Non-pigmented ciliary epithelial cell (primary cell): Measurements from ENCODE around the gene KIAA1217.
A peak's percentile ranks its signal among the peaks of the same experiment; 100 is the strongest.
"Not testable (repeated sequence)": the region's sequence is repeated elsewhere in the genome, so short reads cannot be mapped to it uniquely, and the experiment has no call there.

Source experiments
- DNase-seq: peaks from one replicate; pipeline ENCODE4 v3.0.0-alpha.2; 2010; ENCODE audit warnings: low read depth

KIAA1217 gene

DNA sequence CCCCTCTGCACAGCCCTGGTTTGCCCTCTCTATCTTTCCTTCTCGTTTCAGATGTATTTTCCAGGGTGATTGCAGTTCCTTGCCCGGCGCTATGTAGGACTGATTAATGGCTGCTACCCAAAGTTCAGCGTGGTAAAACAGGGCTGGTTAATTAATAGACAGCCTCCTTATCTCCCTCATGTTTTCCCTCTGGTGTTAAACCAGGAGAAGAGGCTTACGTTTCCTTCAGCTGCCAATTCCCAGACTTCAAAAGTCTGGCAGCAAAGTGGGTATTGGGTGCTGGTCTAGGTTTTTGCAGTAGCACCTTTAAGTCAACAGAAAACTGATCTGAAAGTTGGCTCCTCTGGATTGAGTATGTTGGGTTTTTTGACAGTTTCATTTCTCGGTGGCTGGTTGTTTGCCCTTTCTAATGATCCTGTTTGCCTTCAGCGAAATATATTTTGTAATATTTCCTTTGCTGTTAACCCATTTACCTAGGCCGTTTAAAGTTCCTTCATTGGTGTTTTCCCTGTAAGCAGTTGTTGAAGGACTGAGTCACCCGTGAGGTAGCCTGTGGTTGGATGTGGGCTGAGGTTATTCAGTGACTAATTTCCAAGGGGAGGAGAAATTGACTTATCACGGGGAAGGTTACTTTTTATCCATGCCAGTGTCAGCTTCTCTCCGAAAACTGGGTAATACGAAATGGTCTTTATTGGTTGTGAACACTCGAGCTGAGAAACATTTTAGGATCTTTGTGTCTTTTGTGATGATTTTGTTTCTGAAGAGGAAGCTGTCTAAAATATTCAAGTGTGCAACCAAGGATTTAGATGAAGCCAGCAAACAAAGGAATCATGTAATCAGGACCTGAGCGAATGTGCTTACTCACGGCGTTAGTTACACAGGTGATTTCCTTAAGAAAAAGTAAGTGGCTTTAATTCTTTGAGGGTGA lies 257.2 kb downstream of the KIAA1217 start:
- DNase-seq = peak; percentile 94

DNA sequence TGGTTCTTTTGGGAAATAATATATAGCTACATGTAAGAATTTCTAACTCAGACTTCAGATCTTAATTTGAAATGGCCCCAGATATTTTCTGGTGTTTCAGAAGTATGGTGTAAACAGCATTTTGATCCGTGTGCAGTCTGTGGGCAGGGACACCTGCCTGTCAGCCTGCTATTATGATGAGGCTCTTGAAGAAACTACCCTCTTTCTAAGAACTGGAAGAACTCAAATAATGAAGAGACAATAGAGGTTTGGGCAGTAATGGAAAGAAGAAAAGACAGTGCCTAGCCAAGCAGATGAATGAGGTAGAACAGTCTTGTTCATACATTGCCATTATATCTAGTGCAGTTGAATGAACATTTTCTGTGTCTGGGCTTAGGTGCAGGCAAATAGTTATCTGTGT lies 258.2 kb downstream of the KIAA1217 start:
- no peak for DNase-seq

DNA sequence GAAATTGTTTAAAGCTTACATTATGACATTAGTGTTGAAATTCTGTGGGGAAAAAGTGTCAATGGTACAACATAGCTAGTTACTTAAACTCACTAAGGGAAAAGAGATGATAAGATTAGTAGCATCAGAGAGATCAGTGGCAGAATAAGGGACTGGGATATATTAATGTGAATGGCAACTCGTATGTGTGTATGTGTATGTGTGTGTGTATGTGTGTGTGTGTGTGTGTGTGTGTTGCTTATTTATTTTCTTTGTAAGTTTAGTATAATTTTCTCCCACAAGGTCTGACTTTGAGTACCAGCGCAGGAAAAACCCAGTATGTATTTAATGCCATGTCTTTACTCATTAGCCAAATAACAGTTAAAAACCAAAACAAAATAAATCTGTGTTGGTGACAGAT lies 258.7 kb downstream of the KIAA1217 start:
- no peak for DNase-seq

DNA sequence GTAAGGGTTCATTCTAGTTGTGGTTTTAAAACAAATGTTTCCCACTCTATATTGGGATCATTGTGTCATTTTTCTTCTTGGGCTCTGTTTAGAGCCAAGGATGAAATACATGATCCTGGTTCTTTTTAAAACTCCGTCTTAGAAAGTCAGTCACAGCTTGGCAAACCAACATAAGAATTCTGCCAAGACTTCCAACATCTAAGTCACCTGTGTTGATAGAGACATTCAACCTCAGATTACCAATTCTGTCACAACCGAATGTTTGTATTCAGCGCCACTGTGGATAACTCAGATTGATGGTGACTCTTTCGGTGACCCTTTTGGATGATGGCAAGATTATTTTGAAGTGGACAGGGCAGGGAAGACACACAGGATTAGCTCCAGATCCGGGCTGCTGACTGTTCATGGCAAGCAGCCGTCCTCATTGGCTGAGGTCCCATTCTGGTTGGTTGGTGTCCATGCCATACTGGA lies 259.4 kb downstream of the KIAA1217 start:
- DNase-seq = no peak

DNA sequence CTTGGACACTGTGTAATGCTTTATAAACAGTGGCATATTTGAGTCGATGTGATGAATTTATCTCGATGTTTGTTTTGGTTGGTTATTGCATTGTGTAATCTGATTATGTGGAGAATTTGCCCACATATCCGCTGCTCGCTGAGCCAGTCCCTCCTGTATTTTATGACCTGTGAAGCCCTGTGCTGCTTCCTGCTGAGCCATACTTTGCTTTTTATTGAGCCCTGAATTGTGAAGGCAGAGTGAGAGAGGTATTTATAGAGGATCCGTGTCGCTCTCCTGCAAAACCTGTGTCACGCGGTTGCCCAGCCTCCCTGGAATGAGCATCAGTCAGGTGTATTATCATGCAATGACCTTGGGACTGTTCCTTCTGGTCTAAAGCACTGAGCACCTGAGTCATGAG lies 261.1 kb downstream of the KIAA1217 start:
- no peak for DNase-seq

DNA sequence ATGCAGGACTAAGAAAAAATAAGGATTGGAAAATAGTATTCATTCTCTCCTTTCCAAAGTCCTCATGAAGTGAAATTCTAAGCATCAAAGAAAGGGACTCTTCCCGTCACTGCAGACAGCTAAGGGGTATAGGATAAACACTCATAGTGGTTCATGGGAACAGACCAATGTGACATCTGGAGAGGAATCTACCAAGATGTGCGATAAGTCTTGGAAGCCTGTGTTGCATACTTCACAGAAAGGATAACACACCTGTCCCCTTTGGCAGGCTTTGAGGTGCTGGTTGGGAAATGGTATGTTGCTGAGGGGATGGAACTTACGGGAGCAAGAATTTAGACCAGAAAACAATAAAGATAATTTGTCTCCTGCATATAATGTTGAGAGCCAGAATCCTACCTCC lies 266.7 kb downstream of the KIAA1217 start:
- DNase-seq = no peak

DNA sequence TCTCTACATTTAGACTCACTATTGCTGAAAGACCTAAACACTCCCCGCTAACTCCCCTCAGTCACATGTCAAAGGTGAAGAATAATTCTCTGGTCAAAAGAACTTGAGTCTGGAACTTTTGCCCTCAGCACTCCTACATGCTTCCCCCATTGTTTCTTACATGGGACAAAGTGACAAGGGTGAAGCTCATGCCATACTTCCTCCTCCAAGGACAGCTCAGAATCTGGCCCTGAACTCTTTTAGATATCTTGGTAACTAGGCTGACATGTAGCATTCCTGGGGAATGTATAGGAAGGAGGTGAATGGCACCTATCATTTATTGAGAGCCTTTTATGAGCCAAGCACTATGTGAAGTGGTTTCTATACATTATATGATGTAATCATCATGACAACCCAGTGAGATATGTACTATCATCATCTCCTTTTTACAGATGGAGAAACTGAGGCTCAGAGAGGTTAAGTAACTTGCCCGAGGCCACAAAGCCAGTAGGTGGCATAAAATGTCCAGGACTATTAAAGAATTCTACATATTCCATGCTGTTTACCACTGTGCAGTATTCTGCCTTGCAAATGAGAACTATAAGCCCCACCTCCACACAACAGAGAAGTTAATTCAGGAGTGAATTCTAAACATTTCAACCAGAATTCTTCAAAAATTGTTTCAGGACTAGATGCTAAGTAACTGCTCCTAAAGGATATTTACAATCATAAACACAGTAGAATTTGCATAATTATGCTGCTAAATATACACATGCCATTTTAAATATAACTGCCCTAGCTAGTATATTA lies 268.2 kb downstream of the KIAA1217 start:
- no peak for DNase-seq

DNA sequence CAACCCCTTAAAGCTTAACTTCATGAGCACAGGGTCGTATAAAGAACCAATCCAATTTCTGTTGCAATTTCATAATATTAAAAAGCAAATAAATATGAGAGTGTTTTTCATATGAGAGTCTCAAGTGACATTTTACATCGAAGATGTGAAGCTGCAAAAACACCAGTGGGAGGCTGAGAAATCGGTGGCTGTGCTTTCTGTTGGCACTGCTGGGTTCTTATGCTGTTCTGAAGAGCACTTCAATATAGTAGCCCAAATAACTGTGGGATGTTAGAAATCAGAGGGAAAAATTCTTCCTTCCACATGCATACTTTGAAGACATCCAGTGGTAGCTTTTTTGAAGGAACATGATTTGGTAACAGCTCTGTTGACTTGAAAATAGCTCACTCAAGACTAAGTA lies 269.0 kb downstream of the KIAA1217 start:
- no peak for DNase-seq

DNA sequence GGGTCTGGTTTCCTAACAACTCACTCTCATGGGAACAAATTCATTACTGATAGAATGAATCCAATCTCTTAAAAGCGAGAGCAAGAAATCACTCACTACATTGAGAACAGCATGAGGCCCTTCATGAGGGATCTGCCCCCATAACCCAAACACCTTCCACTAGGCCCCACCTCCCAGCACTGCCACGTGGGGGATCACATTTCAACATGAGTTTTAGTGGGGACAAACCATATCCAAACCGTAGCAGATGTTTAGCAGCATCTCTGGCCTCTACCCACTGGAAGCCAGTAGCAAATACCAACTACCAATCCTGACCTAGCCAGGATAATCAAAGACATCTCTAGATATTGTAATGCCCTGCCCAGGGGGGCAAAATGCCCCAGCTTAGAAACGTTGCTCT lies 270.9 kb downstream of the KIAA1217 start:
- DNase-seq = no peak

DNA sequence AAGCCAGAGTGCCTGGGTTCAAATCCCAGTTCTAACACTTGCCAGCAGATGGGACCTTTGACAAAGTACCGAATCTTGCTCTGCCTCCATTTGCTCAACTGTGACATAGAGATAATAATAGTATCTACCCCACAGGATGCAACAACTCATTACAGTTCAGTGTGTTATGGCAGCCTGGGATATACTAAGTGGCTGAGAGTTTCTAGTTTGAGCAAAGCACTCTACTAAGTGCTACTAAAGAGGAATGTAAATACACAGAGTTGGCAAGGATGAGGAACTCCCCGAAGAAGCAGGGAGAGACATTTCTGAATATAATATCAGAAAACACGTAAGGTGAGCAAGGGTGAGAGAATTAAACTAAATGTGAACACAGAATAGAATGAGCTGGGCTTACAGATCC lies 271.5 kb downstream of the KIAA1217 start:
- DNase-seq = no peak

DNA sequence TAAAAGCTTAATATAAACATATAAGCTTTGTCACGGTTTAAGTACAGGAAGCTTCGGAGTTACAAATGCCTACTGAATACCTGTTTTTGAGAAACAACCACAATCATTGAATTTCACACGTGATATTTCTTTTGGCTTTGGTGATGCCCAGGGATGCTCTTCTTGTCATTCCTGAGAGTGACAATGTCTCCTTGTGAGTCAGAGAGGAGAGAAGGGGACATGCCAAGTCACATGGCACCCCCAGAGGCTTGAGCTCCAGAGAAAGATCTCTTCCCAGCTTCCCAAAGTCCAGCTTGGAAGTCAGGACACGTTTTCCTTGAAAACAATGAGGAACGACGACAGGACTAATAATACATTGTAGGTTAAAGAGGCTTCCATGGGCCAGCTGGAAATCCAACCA lies 272.3 kb downstream of the KIAA1217 start:
- no peak for DNase-seq

DNA sequence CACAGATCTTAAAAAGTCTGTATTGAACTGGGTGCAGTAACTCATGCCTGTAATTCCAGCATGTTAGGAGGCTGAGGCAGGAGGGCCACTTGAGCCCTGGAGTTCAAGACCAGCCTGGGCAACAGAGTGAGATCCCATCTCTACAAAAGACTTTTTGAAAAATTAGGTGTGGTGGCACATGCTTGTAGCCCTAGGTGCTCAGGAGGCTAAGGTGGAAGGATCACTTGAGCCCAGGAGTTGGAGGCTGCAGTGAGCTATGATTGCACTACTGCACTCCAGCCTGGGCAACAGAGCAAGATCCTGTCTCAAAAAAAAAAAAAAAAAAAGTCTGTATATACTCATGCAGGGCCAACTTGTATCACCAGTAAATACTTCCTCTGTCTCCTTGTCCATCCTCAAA lies 273.8 kb downstream of the KIAA1217 start:
- DNase-seq = not testable (repeated sequence)

DNA sequence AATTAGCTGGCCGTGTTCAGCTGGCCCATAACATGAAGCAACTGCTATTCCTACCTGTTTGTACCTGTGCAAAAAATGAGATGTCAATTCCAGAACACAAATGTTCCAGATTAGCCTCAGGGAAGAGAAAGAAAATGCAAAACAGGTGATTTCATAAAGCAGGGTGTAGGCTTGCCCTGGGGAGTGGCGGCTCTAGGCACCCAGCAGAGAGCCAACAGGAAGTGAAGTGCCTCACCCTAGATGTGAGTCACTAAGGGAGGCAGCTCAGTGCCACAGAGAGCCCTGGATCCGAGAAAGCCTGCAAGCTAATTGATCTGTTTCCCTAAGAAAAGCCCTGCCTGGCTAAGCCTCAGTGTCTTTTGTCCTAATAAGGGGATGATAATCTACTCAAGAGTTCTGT lies 274.8 kb downstream of the KIAA1217 start:
- no peak for DNase-seq

DNA sequence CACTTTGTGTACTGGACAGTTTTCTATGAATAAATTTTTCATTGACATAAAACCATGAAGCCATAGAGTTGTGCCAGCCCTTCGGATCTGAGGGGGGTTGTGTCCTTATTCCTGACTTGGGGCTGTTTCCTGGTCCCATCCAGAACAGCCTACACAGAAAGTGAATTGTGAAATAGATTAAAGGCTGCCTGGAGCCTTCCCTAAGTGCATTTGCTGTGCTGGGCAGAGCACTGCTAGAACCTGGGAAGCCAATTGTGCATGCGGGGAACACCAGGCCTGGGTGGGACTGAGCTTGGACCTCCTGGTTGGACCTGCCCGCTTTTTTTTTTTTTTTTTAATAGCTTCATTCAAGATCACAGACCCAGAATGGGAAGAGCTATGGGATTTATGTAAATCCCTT lies 275.8 kb downstream of the KIAA1217 start:
- DNase-seq = no peak

DNA sequence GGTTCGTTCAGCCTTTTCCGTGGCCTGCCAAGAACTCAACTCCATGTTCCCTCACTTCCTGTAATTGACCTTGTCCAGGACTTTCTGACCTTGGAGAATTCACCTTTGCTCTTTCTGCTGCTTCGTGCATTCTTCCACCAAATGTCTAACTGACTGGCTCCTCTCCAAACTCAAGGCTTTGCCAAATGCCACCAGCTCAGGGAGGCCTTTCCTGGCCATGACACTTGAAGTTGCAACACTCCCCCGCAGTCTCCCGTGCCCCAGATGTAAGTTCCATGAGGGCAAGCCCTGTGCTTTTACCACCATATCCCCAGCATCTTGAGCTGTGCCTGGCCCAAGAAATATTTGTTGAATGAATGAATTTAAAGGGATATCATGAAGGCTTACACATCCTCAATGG lies 276.4 kb downstream of the KIAA1217 start:
- DNase-seq = no peak

DNA sequence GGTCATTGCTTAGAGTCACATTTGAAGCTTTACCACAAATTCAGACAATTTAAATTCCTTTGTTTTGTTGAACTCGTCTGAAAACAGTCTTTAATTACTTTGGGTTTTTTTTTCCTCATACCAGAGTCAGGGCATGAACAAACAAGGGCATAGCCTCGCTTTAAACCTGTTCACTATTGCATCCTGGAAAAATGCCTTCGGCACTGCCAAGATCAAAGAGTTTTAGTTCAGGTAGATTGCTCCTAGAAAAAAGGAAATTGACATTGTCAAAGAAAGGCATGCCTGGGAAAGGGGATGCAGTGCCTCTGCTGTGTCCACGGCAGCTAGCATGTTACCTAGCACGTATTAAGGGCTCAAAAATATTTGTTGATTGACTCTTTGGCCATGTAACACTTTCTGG lies 279.7 kb downstream of the KIAA1217 start:
- DNase-seq = no peak

DNA sequence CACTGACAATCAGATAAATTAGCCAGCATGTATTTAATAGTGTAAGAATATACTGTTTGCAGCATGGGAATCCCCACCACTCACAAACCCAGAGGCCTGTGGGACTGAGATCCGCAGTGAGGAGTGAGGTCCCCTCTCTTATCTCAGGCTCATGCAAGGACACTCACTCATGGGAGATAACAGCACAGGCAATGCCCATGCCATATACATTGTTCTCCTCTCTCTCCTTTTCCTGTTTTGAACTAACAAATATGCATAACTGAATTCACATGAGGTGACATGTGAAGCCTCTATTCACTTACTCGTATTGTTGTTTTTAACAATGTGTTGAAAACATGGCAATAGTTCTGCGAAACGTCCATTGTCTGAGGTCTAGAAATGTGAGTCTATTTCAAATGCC lies 284.2 kb downstream of the KIAA1217 start:
- DNase-seq = no peak

DNA sequence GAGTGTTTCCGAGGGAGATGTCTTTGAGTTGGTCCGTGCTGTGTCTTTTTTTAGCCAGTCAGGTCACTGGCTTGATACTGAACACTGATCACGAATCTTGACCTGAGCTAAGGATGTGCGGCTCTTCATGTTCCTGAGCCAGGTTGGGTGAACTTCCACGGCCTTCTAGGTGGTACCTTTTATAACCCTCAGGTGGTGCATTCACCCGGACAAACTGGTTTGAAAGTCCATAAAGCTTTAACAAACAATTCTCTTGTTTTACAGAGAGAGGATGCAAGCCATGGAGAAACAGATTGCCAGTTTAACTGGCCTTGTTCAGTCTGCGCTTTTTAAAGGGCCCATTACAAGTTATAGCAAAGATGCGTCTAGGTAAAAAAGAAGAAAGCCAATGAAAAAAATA lies 285.3 kb downstream of the KIAA1217 start:
- no peak for DNase-seq

DNA sequence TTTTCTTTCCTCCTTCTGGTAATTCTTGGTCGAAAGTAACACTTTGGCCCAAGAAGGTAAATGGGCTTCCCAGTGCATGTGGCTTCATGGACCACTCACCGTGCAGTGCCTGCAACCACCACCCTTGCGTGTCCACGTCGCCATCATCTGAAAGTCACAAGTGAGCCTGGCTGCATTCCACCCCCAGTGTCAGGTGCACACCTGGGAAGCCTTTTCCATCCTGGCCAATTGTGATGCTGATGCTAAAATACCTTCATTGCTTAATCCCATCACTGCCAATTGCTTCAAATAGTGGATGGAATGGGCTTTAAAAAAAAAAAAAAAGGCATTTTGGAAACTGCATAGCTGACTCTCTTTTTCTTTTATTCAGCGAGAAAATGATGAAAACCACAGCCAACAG lies 285.8 kb downstream of the KIAA1217 start:
- no peak for DNase-seq

DNA sequence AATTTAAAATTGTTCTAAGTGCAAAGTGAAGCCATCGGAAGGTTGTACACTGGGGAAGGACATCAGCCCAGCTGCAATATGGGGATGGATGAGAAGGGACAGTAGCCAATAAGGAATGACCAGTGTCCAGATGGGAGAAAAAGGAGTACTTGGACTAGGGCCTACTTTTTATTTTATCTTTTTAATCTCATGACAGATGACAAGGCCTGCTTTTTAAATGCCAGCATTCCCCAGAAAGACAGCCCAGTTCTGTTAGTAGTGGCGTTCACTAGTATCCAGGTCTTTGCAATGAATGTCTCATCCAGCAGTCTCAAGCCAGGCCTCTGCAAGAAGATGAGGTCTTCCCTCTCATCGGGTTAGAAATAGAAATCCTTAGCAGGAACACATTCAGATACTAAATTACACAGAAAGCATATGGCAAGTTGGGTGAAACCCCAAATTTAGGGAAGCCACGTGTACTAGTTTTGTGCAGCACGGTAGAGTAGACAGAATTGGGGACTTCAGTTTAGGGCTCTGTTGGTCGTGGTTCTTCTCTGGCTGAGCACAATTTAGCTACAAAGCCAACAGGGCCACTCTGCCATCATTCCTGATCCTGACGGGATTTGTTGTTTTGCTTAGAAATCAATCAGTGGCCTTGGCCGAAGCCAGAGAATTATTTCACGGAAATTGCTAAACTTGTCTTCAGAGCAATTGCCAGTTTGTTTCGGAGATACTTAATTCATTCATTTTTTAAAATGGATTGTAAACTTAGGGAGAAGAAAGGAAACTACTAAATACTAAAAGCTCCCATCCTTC lies 286.9 kb downstream of the KIAA1217 start:
- no peak for DNase-seq

DNA sequence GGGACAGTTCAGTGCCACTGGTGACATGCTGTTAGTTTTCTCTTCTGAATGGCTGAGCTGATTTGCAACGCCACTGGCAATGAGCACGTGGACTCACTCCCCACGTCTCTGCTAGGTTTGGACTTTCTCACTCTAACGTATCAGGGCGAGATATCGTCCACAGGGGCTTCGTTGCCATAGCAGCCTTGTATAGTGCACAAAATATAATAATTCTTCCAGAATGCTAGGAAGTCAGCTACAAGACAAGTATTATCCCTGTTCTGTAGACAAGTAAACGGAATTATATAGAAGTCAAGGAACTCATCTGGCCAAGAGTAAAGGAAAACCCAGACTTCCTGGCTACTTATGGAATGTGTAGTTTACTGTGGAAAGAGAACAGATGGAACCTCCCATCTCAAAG lies 288.0 kb downstream of the KIAA1217 start:
- no peak for DNase-seq

DNA sequence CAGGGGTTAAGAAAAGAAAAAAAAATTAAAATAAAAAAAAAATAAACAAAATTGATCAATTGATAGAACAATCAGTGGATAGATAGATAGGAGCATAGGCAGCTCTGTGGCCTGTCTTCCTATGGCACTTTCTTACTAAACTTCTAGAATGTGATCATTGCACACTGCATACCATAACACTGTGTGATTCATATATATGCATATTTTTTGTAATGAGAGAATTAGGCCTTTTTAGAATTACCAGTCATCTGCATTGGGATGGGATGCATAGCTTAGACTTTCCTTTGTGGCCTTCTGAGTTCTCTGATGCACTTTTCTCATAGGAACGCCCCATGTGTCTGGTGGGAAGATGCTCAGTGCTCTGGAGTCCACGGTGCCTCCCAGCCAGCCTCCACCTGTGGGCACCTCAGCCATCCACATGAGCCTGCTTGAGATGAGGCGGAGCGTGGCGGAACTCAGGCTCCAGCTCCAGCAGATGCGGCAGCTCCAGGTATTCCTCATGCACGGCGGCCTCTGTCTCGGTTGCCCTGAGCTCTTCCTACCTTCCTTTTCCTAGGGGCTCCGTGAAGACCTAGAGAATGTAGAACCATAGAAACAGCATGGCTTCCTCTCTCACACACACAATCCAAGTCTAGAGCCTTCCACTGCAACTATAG lies 292.2 kb downstream of the KIAA1217 start:
- DNase-seq = no peak
